Breast epithelium (tissue), 4 donors: ENCODE data around the gene ALPI. TPM values are rescaled to one million over a fixed set of nuclear protein-coding genes. Genes with fewer than 3 reads are reported as not detected.

Experiments
- DNase-seq, 2 donors: peaks; one replicate each; pipeline ENCODE4 v3.0.0-alpha.2; 2019; ENCODE audit warnings: low spot score in 2 of 2
- H3K27ac ChIP-seq, 2 donors: fragments of 200-600 bp; sonication (generic) in 1 of 2; one replicate each; pipeline ENCODE4 v1.5.1; 2016 to 2019; ENCODE audit warnings: mild to moderate bottlenecking in 1 of 2
- H3K27me3 ChIP-seq, 2 donors: fragments of 200-600 bp; sonication (generic) in 1 of 2; one replicate each; pipeline versions ENCODE4 v1.5.1 to v1.6.0; 2017 to 2019; ENCODE audit warnings: control low read depth in 1 of 2, mild to moderate bottlenecking in 1 of 2
- H3K36me3 ChIP-seq: fragments of 200-600 bp; one replicate; pipeline ENCODE4 v1.5.1; 2019
- H3K4me1 ChIP-seq, 2 donors: fragments of 200-600 bp; sonication (generic); one replicate each; pipeline ENCODE4 v1.5.1; 2016 to 2019; ENCODE audit warnings: control low read depth in 1 of 2
- H3K4me3 ChIP-seq, 3 donors: fragments of 200-600 bp; sonication (generic); 1 replicate in 2 of 3; 2 replicates in 1 of 3; pipeline ENCODE4 v1.5.1; 2016 to 2019; ENCODE audit warnings: mild to moderate bottlenecking in 3 of 3, moderate library complexity in 2 of 3
- H3K9me3 ChIP-seq, 2 donors: fragments of 200-600 bp; sonication (generic) in 1 of 2; one replicate each; pipeline ENCODE4 v1.5.1; 2016 to 2019; ENCODE audit warnings: control low read depth in 1 of 2
- CTCF ChIP-seq, 3 donors: fragments of 450-650 bp; IDR thresholded peaks; one replicate each; pipeline ENCODE4 v1.5.1; 2016 to 2017; ENCODE audit warnings: antibody characterized with exemption in 3 of 3, mild to moderate bottlenecking in 3 of 3, moderate library complexity in 3 of 3
- POLR2A ChIP-seq: fragments of 450-650 bp; IDR thresholded peaks from one replicate; pipeline ENCODE4 v1.6.1; 2016; ENCODE audit warnings: antibody characterized with exemption, mild to moderate bottlenecking, moderate library complexity
- POLR2AphosphoS5 ChIP-seq, 3 donors: sonication (generic); formaldehyde crosslinking; IDR thresholded peaks; one replicate each; pipeline ENCODE4 v1.6.1; 2017; ENCODE audit warnings: antibody characterized with exemption in 3 of 3
- intact Hi-C: fragments of 100-400 bp; cut with DNase I; formaldehyde crosslinking; loops from one replicate; pipeline ENCODE4 v1.15.1; 2023; ENCODE audit warnings: low total_unique reads
- total RNA-seq, 3 donors: library from RNA; depleted of rRNA; stranded (reverse); fragments of >200 nt; gene quantifications; one replicate each; pipeline ENCODE4 v1.1.0, GENCODE V29; 2016

The ALPI gene
- total RNA-seq, 3 donors from 2014 or later: 0.33 TPM; not detected in 2

- H3K4me1 ChIP-seq: peaks cover 0 to 6% of the 10 kb centered on the region in 2 donors
- no peak for DNase-seq
- no peak for TF ChIP-seq POLR2A
- no peak for TF ChIP-seq CTCF (IDR thresholded peaks at IDR 0.05)
- TF ChIP-seq POLR2AphosphoS5 (IDR thresholded peaks at IDR 0.05): no peak
- peaks cover 0 to 11% of the 10 kb centered on the region in 2 donors for H3K27me3 ChIP-seq
- no peaks in the 10 kb centered on the region for H3K36me3 ChIP-seq
- no peaks in the 10 kb centered on the region for H3K9me3 ChIP-seq
- intact Hi-C loops: no loop called here
- H3K4me3 ChIP-seq: no peak overlapping the region
- no peak overlapping the region for H3K27ac ChIP-seq
These were observed 49.9 kb downstream of the ALPI start for GRCh38 chr2:232505856-232506255.

- no peaks in the 10 kb centered on the region for H3K36me3 ChIP-seq
- intact Hi-C loops: no loop called here
- H3K4me1 ChIP-seq: peaks cover 0 to 6% of the 10 kb centered on the region in 2 donors
- TF ChIP-seq CTCF (IDR thresholded peaks at IDR 0.05) (no peak), POLR2A (no peak), POLR2AphosphoS5 (IDR thresholded peaks at IDR 0.05) (no peak)
- no peak overlapping the region for H3K4me3 ChIP-seq
- H3K27ac ChIP-seq: no peak overlapping the region
- DNase-seq: no peak
- H3K9me3 ChIP-seq: no peaks in the 10 kb centered on the region
- peaks cover 0 to 11% of the 10 kb centered on the region in 2 donors for H3K27me3 ChIP-seq
These were observed 50.8 kb downstream of the ALPI start for GRCh38 chr2:232506709-232507108.

DNA sequence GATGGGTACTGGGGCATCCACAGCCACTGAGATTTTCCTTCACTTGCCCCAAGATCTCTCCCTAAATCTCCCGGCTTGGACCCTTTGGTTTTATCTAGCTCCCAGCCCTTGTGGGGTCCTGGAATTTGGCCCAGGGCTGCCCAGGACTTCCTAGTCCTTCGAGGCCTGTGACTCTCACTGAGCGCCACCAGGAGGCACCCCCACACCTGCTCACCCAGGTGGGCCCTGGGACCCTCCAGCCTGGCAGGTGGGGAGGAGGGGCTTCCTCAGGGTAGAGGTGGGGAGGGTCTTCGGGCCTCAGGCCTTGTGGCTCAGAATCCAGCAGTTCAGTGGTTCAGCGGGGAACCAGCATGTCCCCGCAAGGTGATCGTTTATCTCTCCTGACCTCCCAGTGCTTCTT, 52.3 kb downstream of the ALPI start:
- intact Hi-C loops: no loop called here
- no peak overlapping the region for H3K27ac ChIP-seq
- no peaks in the 10 kb centered on the region for H3K36me3 ChIP-seq
- H3K4me3 ChIP-seq: no peak overlapping the region
- no peaks in the 10 kb centered on the region for H3K9me3 ChIP-seq
- DNase-seq: no peak
- no peak for TF ChIP-seq POLR2AphosphoS5 (IDR thresholded peaks at IDR 0.05)
- no peak for TF ChIP-seq CTCF (IDR thresholded peaks at IDR 0.05)
- TF ChIP-seq POLR2A: no peak
- H3K4me1 ChIP-seq: peaks cover 0 to 5% of the 10 kb centered on the region in 2 donors
- peaks cover 0 to 9% of the 10 kb centered on the region in 2 donors for H3K27me3 ChIP-seq

Other genes starting within 250 kb of the ALPI start
- not detected for gene ALPP, start 77.4 kb upstream of the ALPI start, total RNA-seq
- gene ALPG, start 49.3 kb upstream of the ALPI start, total RNA-seq: not detected
- 1 to 10 TPM in 1 of 3 donors, under 1 TPM in 2; 0.15 to 2.3 (median 0.48) TPM for gene ECEL1, start 31.7 kb downstream of the ALPI start, total RNA-seq
- gene PRSS56, start 64.2 kb downstream of the ALPI start, total RNA-seq: not detected
- gene CHRND, start 70.0 kb downstream of the ALPI start, total RNA-seq: not detected
- gene CHRNG, start 83.5 kb downstream of the ALPI start, total RNA-seq: not detected
- gene TIGD1, start 94.4 kb downstream of the ALPI start, total RNA-seq: 1 to 10 TPM; 2.9 to 5.6 (median 5.0) TPM
- gene EIF4E2, start 94.5 kb downstream of the ALPI start, total RNA-seq: 10 to 100 TPM; 31.6 to 57.4 (median 36.1) TPM
- gene EFHD1, start 177.5 kb downstream of the ALPI start, total RNA-seq: 10 to 100 TPM; 31.0 to 67.2 (median 52.8) TPM
- 100 to 1,000 TPM in 2 of 3 donors, 10 to 100 TPM in 1; 79.8 to 156 (median 103) TPM for gene GIGYF2, start 241.2 kb downstream of the ALPI start, total RNA-seq